Colonic mucosa (tissue), 4 donors: ENCODE data around the gene RAPGEF4. TPM values are rescaled to one million over a fixed set of nuclear protein-coding genes. Genes with fewer than 3 reads are reported as not detected.
"Not testable (repeated sequence)": the region's sequence is repeated elsewhere in the genome, so short reads cannot be mapped to it uniquely, and the experiment has no call there.

ENCODE experiments used
- DNase-seq: peaks from one replicate; pipeline ENCODE4 v3.0.0-alpha.2; 2020
- H3K27ac ChIP-seq: fragments of 200-600 bp; one replicate; pipeline ENCODE4 v1.8.0; 2021
- H3K27me3 ChIP-seq: fragments of 200-600 bp; one replicate; pipeline ENCODE4 v1.8.0; 2021
- H3K36me3 ChIP-seq: fragments of 200-600 bp; one replicate; pipeline ENCODE4 v1.8.0; 2021
- H3K4me1 ChIP-seq: fragments of 200-600 bp; one replicate; pipeline ENCODE4 v1.8.0; 2021; ENCODE audit warnings: mild to moderate bottlenecking
- H3K4me3 ChIP-seq: fragments of 200-600 bp; one replicate; pipeline ENCODE4 v1.8.0; 2021
- H3K9ac ChIP-seq, 2 donors: one replicate each; pipeline ENCODE4 v1.7.0; 2013; ENCODE audit warnings: control low read depth in 2 of 2, low read depth in 2 of 2, low read length in 2 of 2
- H3K9me3 ChIP-seq: fragments of 200-600 bp; one replicate; pipeline ENCODE4 v1.8.0; 2021
- intact Hi-C: fragments of 100-400 bp; cut with DNase I; formaldehyde crosslinking; loops from one replicate; pipeline ENCODE4 v1.14.1; 2022
- total RNA-seq, 2 donors: library from RNA; stranded (reverse); fragmentation: NEBNext Ultra II Directional in 1 of 2; extraction: Animal tissue kit (Norgen Biotek cat#: 25700) in 1 of 2; gene quantifications; one replicate each; pipeline ENCODE4 v1.2.1, GENCODE V29; 2021
- TF ChIP-seq, protein P1 (sequence below): fragments of 200-600 bp; IDR thresholded peaks from one replicate; pipeline ENCODE4 v1.8.0; 2022; ENCODE audit warnings: antibody characterized with exemption, mild to moderate bottlenecking
- donor health status: healthy.
- donor health status: DM: no; HTN: no; CAD: no.
- donor health status: DM: no; HTN: no; CAD: no.

RAPGEF4 gene
- total RNA-seq, 2 donors from 2014 or later, result 1.3 to 1.5 TPM

DNA sequence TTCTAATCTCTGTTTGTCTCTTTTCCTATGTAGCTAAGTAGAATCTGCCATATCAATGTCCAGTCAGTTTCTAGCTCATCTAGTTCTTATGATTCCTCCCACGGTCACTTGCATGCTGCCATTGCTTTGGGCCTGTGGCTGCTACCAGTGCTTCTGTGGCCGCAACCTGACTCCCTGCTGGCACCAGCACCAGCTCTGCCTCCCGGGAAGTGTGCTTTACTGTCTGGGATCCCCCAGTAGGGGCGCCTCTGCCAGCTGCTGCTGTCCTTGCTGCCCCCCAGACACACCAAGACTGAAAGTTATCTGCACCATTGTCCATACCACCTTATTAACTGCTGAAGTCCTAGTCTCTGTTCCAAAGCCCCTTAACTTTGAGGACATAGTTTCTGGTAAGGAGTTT lies 56.3 kb downstream of the RAPGEF4 start:
- H3K27me3 ChIP-seq, result no peaks in the 10 kb centered on the region
- intact Hi-C loops, result no loop called here
- no peaks in the 10 kb centered on the region for H3K4me1 ChIP-seq
- no peaks in the 10 kb centered on the region for H3K36me3 ChIP-seq
- H3K27ac ChIP-seq, result no peak overlapping the region
- no peak for DNase-seq
- TF ChIP-seq, protein P1, sequence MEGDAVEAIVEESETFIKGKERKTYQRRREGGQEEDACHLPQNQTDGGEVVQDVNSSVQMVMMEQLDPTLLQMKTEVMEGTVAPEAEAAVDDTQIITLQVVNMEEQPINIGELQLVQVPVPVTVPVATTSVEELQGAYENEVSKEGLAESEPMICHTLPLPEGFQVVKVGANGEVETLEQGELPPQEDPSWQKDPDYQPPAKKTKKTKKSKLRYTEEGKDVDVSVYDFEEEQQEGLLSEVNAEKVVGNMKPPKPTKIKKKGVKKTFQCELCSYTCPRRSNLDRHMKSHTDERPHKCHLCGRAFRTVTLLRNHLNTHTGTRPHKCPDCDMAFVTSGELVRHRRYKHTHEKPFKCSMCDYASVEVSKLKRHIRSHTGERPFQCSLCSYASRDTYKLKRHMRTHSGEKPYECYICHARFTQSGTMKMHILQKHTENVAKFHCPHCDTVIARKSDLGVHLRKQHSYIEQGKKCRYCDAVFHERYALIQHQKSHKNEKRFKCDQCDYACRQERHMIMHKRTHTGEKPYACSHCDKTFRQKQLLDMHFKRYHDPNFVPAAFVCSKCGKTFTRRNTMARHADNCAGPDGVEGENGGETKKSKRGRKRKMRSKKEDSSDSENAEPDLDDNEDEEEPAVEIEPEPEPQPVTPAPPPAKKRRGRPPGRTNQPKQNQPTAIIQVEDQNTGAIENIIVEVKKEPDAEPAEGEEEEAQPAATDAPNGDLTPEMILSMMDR, result no peak
- no peak overlapping the region for H3K4me3 ChIP-seq
- H3K9ac ChIP-seq, result no peak overlapping the region
- H3K9me3 ChIP-seq, result no peaks in the 10 kb centered on the region

DNA sequence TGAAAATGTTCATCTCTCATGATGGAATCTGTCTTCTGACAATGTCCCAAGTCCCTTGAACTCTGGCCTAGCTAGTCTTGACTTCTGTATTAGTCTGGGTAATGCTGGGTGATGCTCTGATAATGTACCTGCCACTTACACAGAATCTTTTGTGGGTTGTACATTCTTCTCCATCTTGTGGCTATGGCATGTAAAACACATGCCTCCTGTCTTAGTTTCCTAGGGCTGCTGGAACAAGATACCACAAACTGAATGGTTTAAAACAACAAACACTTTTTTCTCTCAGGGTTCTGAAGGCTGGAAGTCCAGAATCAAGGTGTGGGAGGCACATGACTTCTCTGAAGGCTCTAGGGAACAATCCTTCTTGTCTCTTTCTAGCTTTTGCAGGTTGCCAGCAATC lies 57.1 kb downstream of the RAPGEF4 start:
- Histone ChIP-seq H3K4me1 (no peaks in the 10 kb centered on the region), H3K9me3 (no peaks in the 10 kb centered on the region), H3K36me3 (no peaks in the 10 kb centered on the region), H3K9ac (no peak overlapping the region), H3K4me3 (no peak overlapping the region), H3K27me3 (no peaks in the 10 kb centered on the region), H3K27ac (no peak overlapping the region)
- TF ChIP-seq, protein P1, result no peak
- intact Hi-C loops, result no loop called here
- DNase-seq, result no peak

DNA sequence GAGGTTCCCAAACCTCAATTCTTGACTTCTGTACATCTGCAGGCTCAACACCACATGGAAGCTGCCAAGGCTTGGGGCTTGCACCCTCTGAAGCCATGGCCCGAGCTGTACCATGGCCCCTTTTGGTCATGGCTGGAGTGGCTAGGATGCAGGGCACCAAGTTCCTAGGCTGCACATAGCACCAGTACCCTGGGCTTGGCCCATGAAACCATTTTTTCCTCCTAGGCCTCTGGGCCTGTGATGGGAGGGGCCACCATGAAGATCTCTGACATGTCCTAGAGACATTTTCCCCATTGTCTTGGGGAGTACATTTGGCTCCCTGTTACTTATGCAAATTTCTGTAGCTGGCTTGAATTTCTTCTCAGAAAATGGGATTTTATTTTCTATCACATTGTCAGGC lies 67.7 kb downstream of the RAPGEF4 start:
- H3K9ac ChIP-seq, H3K36me3 ChIP-seq, H3K27me3 ChIP-seq, DNase-seq, H3K4me1 ChIP-seq, H3K4me3 ChIP-seq, intact Hi-C loops, H3K9me3 ChIP-seq, H3K27ac ChIP-seq: not testable (repeated sequence)

DNA sequence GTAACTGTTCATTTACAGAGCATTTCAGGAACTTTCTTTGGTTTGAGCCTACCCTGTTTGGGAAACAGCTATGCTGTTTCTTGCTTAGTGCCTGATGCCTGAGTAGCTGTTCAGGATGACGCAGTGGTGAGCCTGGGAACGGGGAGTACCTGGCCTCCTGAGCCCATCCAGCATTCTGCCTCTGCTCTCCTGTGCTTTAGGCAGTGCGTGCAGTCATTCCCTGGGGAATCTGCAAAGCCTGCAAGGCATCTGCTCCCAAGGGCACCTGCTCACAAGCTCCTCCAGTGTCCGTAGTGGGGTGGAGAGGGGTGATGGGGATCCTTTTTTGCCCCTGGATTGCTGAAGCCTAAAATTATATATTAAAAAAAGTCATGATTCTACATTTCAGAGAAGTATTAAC lies 68.8 kb downstream of the RAPGEF4 start:
- Histone ChIP-seq H3K36me3 (no peaks in the 10 kb centered on the region), H3K27ac (no peak overlapping the region), H3K4me3 (no peak overlapping the region), H3K4me1 (no peaks in the 10 kb centered on the region), H3K9ac (no peak overlapping the region), H3K27me3 (no peaks in the 10 kb centered on the region), H3K9me3 (no peaks in the 10 kb centered on the region)
- no peak for DNase-seq
- intact Hi-C loops, result no loop called here
- TF ChIP-seq, protein P1, result no peak

DNA sequence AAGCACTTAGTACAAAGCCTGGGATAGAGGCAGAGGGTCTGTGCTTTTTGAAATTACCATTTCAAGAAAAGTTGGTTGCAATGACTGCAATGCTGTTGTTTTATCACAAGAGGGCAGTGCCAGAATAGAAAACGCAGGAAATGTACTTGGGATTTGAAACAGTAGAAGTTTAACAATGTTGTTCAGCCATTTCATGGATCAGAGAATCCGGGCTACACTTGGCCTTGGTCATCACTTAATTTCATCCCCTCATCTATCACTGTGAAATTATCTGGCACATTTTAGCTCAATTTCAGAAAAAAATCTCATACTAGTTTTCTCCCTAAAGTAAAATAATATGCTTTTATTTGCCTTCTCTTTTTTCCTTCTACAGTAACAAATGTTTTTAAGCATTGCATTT lies 70.8 kb downstream of the RAPGEF4 start:
- Histone ChIP-seq H3K4me1 (no peaks in the 10 kb centered on the region), H3K4me3 (no peak overlapping the region), H3K27ac (no peak overlapping the region), H3K27me3 (no peaks in the 10 kb centered on the region), H3K9me3 (no peaks in the 10 kb centered on the region), H3K36me3 (no peaks in the 10 kb centered on the region), H3K9ac (no peak overlapping the region)
- intact Hi-C loops, result loop anchor here (5.0 kb wide), 1 partner anchor 126 kb away; no protein-coding TSS in a partner anchor
- no peak for DNase-seq
- TF ChIP-seq, protein P1, result peak; percentile 82

DNA sequence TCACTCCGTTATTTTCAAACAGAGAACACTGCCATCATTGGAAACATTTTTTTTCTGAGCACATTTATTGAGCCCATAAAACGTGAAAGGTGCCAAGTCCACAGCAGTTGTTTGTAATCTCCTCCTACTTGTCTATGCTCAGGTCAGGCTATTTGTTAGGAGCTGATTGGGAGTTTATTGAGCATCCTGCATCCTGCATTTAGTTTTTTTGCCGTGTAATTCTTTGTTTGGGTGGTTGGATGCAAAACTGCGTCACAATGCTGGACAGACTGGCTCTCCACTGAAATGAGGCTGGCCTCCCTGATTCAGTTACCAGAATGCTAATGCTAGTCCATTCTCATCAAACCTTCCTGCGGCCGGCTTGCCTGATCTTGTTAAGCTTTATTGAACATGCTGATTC lies 71.4 kb downstream of the RAPGEF4 start:
- Histone ChIP-seq H3K27me3 (no peaks in the 10 kb centered on the region), H3K9ac (no peak overlapping the region), H3K4me1 (no peaks in the 10 kb centered on the region), H3K27ac (no peak overlapping the region), H3K4me3 (no peak overlapping the region), H3K36me3 (no peaks in the 10 kb centered on the region), H3K9me3 (no peaks in the 10 kb centered on the region)
- intact Hi-C loops, result loop anchor here (5.0 kb wide), 1 partner anchor 125 kb away; no protein-coding TSS in a partner anchor
- no peak for DNase-seq
- TF ChIP-seq, protein P1, result no peak
